H9 (cell line): ENCODE measurements around the gene SLC9A4. TPM values are rescaled to one million over a fixed set of nuclear protein-coding genes. Genes with fewer than 3 reads are reported as not detected.

ENCODE experiments used
- DNase-seq: peaks from one replicate; pipeline ENCODE4 v3.0.0-alpha.2; 2017
- H2AFZ ChIP-seq: one replicate; pipeline ENCODE4 v1.6.1; 2013; ENCODE audit warnings: mild to moderate bottlenecking, low read length, control low read depth, moderate library complexity
- H2AK5ac ChIP-seq: 2 replicates; pipeline ENCODE4 v1.6.1; 2013; ENCODE audit warnings: low read length, control low read depth, mixed read lengths; ENCODE audit not compliant: insufficient read length
- H2BK120ac ChIP-seq: one replicate; pipeline ENCODE4 v1.6.1; 2013; ENCODE audit warnings: low read depth, mild to moderate bottlenecking, low read length, control low read depth, inconsistent platforms; ENCODE audit not compliant: poor library complexity, severe bottlenecking
- H2BK12ac ChIP-seq: 2 replicates; pipeline ENCODE4 v1.6.1; 2013; ENCODE audit warnings: low read length, control low read depth, mixed read lengths, low read depth; ENCODE audit not compliant: insufficient read length
- H2BK15ac ChIP-seq: 2 replicates; pipeline ENCODE4 v1.6.1; 2013; ENCODE audit warnings: low read depth, low read length, control low read depth
- H2BK20ac ChIP-seq: one replicate; pipeline ENCODE4 v1.6.1; 2013; ENCODE audit warnings: low read depth, mild to moderate bottlenecking, low read length, control low read depth, inconsistent platforms; ENCODE audit not compliant: poor library complexity, severe bottlenecking
- H2BK5ac ChIP-seq: 2 replicates; pipeline ENCODE4 v1.6.1; 2013; ENCODE audit warnings: low read length, control low read depth, mixed read lengths; ENCODE audit not compliant: insufficient read length
- H3K14ac ChIP-seq: 2 replicates; pipeline ENCODE4 v1.6.1; 2013; ENCODE audit warnings: low read length, control low read depth; ENCODE audit not compliant: insufficient read depth
- H3K18ac ChIP-seq: 2 replicates; pipeline ENCODE4 v1.6.1; 2013; ENCODE audit warnings: low read depth, mild to moderate bottlenecking, mixed read lengths, low read length, control low read depth; ENCODE audit not compliant: insufficient read length
- H3K23ac ChIP-seq: 2 replicates; pipeline ENCODE4 v1.6.1; 2013; ENCODE audit warnings: low read length, control low read depth, mixed read lengths, low read depth; ENCODE audit not compliant: insufficient read length
- H3K23me2 ChIP-seq: 2 replicates; pipeline ENCODE4 v1.6.1; 2013; ENCODE audit warnings: low read depth, mild to moderate bottlenecking, mixed read lengths, low read length, control low read depth; ENCODE audit not compliant: insufficient read length, poor library complexity, severe bottlenecking
- H3K27ac ChIP-seq: 2 replicates; pipeline ENCODE4 v1.5.1; 2013; ENCODE audit warnings: low read length, control low read depth, mixed read lengths, low read depth; ENCODE audit not compliant: insufficient read length
- H3K27me3 ChIP-seq: 2 replicates; pipeline ENCODE4 v1.6.1; 2013; ENCODE audit warnings: low read length, control low read depth, inconsistent platforms; ENCODE audit not compliant: insufficient read depth
- H3K4ac ChIP-seq: 2 replicates; pipeline ENCODE4 v1.6.1; 2013; ENCODE audit warnings: low read depth, mild to moderate bottlenecking, control low read depth, inconsistent platforms, low read length, moderate library complexity
- H3K4me1 ChIP-seq: 2 replicates; pipeline ENCODE4 v1.6.1; 2013; ENCODE audit warnings: low read length, control low read depth, inconsistent platforms; ENCODE audit not compliant: insufficient read depth
- H3K4me2 ChIP-seq: 2 replicates; pipeline ENCODE4 v1.6.1; 2013; ENCODE audit warnings: low read length, control low read depth, mixed read lengths; ENCODE audit not compliant: insufficient read length, insufficient read depth
- H3K56ac ChIP-seq: 2 replicates; pipeline ENCODE4 v1.6.1; 2013; ENCODE audit warnings: low read depth, mild to moderate bottlenecking, mixed read lengths, low read length, control low read depth; ENCODE audit not compliant: insufficient read length
- H3K79me1 ChIP-seq: 2 replicates; pipeline ENCODE4 v1.6.1; 2013; ENCODE audit warnings: low read depth, mild to moderate bottlenecking, moderate library complexity, low read length, control low read depth, inconsistent platforms; ENCODE audit not compliant: insufficient read depth, poor library complexity, severe bottlenecking
- H3K79me2 ChIP-seq: 2 replicates; pipeline ENCODE4 v1.6.1; 2013; ENCODE audit warnings: low read length, control low read depth, inconsistent platforms; ENCODE audit not compliant: insufficient read depth
- H3K9ac ChIP-seq: 2 replicates; pipeline ENCODE4 v1.6.1; 2013; ENCODE audit warnings: low read length, control low read depth, mixed read lengths; ENCODE audit not compliant: insufficient read length; ENCODE audit errors: extremely low read depth
- H3K9me3 ChIP-seq: one replicate; pipeline ENCODE4 v1.6.1; 2013; ENCODE audit warnings: low read depth, low read length, inconsistent platforms; ENCODE audit not compliant: control insufficient read depth
- H3T11ph ChIP-seq: one replicate; pipeline ENCODE4 v1.6.1; 2013; ENCODE audit warnings: mild to moderate bottlenecking, low read length, control low read depth, inconsistent platforms
- H4K20me1 ChIP-seq: one replicate; pipeline ENCODE4 v1.6.1; 2013; ENCODE audit not compliant: control insufficient read depth, insufficient read length, insufficient read depth
- H4K5ac ChIP-seq: 2 replicates; pipeline ENCODE4 v1.6.1; 2013; ENCODE audit warnings: low read depth, mild to moderate bottlenecking, mixed read lengths, low read length, control low read depth; ENCODE audit not compliant: insufficient read length
- H4K8ac ChIP-seq: replicated peaks from 2 replicates; pipeline ENCODE4 v1.6.1; 2013; ENCODE audit warnings: low read length, control low read depth, mixed read lengths, low read depth; ENCODE audit not compliant: insufficient read length
- H4K91ac ChIP-seq: 2 replicates; pipeline ENCODE4 v1.6.1; 2013; ENCODE audit warnings: low read depth, mild to moderate bottlenecking, moderate library complexity, mixed read lengths, low read length, control low read depth; ENCODE audit not compliant: insufficient read length
- H3K27ac Mint-ChIP-seq, 3 experiments: 2 replicates in 2 of 3; 3 replicates in 1 of 3; pipeline ENCODE4 v1.8.0; 2020 to 2021; ENCODE audit warnings: mixed read lengths in 3 of 3, mild to moderate bottlenecking in 1 of 3, moderate library complexity in 1 of 3
- H3K27me3 Mint-ChIP-seq: 2 replicates; pipeline ENCODE4 v1.8.0; 2021; ENCODE audit warnings: low read depth, mild to moderate bottlenecking, moderate library complexity, mixed read lengths
- H3K36me3 Mint-ChIP-seq, 3 experiments: 2 replicates in 2 of 3; 3 replicates in 1 of 3; pipeline ENCODE4 v1.8.0; 2020 to 2021; ENCODE audit warnings: low read depth in 3 of 3, mixed read lengths in 3 of 3; ENCODE audit not compliant: insufficient read depth in 1 of 3
- H3K4me1 Mint-ChIP-seq, 2 experiments: 2 replicates each; pipeline ENCODE4 v1.8.0; 2020; ENCODE audit warnings: mixed read lengths in 2 of 2
- H3K4me3 Mint-ChIP-seq, 2 experiments: 2 replicates in 1 of 2; 3 replicates in 1 of 2; pipeline ENCODE4 v1.8.0; 2020 to 2021; ENCODE audit warnings: mild to moderate bottlenecking in 2 of 2, mixed read lengths in 2 of 2, moderate library complexity in 1 of 2
- H3K9me3 Mint-ChIP-seq, 2 experiments: 2 replicates in 1 of 2; 3 replicates in 1 of 2; pipeline ENCODE4 v1.8.0; 2020; ENCODE audit warnings: mild to moderate bottlenecking in 2 of 2, mixed read lengths in 2 of 2, moderate library complexity in 1 of 2
- WGBS: extraction: QIAGEN DNeasy Blood & Tissue Kit; methylation state at CpG from one replicate; pipeline ENCODE4 v1.1.7; 2013; ENCODE audit warnings: missing lambda C conversion rate, low lambda C conversion rate, mixed read lengths; ENCODE audit not compliant: insufficient read length; ENCODE audit errors: extremely low coverage; 5-methylcytosine and 5-hydroxymethylcytosine counted together
- total RNA-seq: library from RNA; stranded (reverse); gene quantifications from 2 replicates; pipeline ENCODE4 v1.2.1, GENCODE V29; 2021
- TF ChIP-seq, protein P1 (sequence below): fragments of 200-600 bp; sonication (generic); conservative IDR thresholded peaks from 3 replicates; pipeline ENCODE4 v1.8.0; 2021; ENCODE audit warnings: antibody characterized with exemption, mild to moderate bottlenecking

SLC9A4 gene
- total RNA-seq, 1 experiment from 2014 or later = not detected

DNA sequence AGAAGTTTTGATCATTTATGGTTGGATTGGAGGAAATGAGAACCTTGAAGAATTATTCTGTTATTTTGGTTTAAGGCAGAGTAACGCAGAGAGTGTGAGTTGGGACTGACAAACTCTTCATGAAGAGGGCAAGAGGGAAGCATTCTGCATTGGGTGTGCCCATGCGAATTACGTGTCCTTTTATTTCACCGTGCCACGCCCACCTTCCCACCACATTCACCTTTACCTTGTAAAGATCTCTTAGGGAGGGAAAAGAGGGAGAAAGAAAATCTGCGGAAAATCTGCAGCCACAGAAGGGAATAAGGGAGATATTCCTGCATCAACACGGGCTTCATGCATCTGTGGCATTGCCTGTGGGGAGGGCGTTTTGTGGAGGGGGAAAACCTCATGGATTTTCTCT, 31.8 kb downstream of the SLC9A4 start:
- no peaks in the 10 kb centered on the region for H3K27me3 ChIP-seq
- no peak overlapping the region for H2AK5ac ChIP-seq
- Mint-ChIP-seq H3K27me3 (no peaks in the 10 kb centered on the region), H3K9me3 (peaks cover 0 to 2% of the 10 kb centered on the region in 2 experiments; a peak in 2 of 5 replicates), H3K4me1 (no peaks in the 10 kb centered on the region; a peak in 1 of 4 replicates), H3K36me3 (no peaks in the 10 kb centered on the region), H3K27ac (no peak overlapping the region), H3K4me3 (no peak overlapping the region)
- H4K5ac ChIP-seq = no peak overlapping the region
- no peaks in the 10 kb centered on the region for H3K79me2 ChIP-seq
- H4K8ac ChIP-seq = no peak overlapping the region
- H3K23me2 ChIP-seq = no peaks in the 10 kb centered on the region
- H3K4me2 ChIP-seq = no peak overlapping the region
- H3K27ac ChIP-seq = no peak overlapping the region
- H2BK15ac ChIP-seq = no peak overlapping the region
- no peak overlapping the region for H3K14ac ChIP-seq
- H3K9me3 ChIP-seq = no peaks in the 10 kb centered on the region
- H4K91ac ChIP-seq = no peak overlapping the region
- no peaks in the 10 kb centered on the region for H3K4me1 ChIP-seq
- no peak overlapping the region for H3K56ac ChIP-seq
- no peak overlapping the region for H2BK20ac ChIP-seq
- H3K4ac ChIP-seq = no peak overlapping the region
- no CpG with 5 or more reads among the region's 8 CpGs for WGBS
- no peaks in the 10 kb centered on the region for H4K20me1 ChIP-seq
- H3K79me1 ChIP-seq = no peaks in the 10 kb centered on the region
- H3K9ac ChIP-seq = no peak overlapping the region
- no peak for DNase-seq
- H2BK120ac ChIP-seq = no peak overlapping the region
- H2BK5ac ChIP-seq = no peak overlapping the region
- no peak overlapping the region for H3K18ac ChIP-seq
- no peak overlapping the region for H2BK12ac ChIP-seq
- no peak overlapping the region for H2AFZ ChIP-seq
- no peak overlapping the region for H3T11ph ChIP-seq
- H3K23ac ChIP-seq = no peak overlapping the region
- TF ChIP-seq, protein P1, sequence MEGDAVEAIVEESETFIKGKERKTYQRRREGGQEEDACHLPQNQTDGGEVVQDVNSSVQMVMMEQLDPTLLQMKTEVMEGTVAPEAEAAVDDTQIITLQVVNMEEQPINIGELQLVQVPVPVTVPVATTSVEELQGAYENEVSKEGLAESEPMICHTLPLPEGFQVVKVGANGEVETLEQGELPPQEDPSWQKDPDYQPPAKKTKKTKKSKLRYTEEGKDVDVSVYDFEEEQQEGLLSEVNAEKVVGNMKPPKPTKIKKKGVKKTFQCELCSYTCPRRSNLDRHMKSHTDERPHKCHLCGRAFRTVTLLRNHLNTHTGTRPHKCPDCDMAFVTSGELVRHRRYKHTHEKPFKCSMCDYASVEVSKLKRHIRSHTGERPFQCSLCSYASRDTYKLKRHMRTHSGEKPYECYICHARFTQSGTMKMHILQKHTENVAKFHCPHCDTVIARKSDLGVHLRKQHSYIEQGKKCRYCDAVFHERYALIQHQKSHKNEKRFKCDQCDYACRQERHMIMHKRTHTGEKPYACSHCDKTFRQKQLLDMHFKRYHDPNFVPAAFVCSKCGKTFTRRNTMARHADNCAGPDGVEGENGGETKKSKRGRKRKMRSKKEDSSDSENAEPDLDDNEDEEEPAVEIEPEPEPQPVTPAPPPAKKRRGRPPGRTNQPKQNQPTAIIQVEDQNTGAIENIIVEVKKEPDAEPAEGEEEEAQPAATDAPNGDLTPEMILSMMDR = no peak
